ENCODE data around the gene RAPH1.

DNA sequence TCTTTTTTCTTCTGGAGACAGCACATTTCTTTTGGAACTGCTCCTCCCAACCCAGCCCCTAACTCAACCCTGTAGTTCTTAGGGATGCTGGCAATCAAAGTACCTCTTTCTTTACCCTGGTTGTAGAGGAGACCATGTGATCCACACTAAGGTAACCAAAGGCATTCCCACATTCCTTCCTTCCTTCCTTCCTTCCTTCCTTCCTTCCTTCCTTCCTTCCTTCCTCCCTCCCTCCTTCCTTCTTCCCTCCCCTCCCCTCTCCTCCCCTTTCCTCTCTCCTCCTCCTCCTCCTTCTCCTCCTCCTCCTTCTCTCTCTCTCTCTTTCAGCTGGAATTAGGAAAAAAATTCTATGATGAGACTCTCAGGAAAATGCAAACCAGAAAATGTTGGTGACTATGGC, 13.8 kb upstream of the RAPH1 start:
- TF ChIP-seq, protein P1, sequence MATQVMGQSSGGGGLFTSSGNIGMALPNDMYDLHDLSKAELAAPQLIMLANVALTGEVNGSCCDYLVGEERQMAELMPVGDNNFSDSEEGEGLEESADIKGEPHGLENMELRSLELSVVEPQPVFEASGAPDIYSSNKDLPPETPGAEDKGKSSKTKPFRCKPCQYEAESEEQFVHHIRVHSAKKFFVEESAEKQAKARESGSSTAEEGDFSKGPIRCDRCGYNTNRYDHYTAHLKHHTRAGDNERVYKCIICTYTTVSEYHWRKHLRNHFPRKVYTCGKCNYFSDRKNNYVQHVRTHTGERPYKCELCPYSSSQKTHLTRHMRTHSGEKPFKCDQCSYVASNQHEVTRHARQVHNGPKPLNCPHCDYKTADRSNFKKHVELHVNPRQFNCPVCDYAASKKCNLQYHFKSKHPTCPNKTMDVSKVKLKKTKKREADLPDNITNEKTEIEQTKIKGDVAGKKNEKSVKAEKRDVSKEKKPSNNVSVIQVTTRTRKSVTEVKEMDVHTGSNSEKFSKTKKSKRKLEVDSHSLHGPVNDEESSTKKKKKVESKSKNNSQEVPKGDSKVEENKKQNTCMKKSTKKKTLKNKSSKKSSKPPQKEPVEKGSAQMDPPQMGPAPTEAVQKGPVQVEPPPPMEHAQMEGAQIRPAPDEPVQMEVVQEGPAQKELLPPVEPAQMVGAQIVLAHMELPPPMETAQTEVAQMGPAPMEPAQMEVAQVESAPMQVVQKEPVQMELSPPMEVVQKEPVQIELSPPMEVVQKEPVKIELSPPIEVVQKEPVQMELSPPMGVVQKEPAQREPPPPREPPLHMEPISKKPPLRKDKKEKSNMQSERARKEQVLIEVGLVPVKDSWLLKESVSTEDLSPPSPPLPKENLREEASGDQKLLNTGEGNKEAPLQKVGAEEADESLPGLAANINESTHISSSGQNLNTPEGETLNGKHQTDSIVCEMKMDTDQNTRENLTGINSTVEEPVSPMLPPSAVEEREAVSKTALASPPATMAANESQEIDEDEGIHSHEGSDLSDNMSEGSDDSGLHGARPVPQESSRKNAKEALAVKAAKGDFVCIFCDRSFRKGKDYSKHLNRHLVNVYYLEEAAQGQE (IDR thresholded peaks at IDR 0.05; ENCODE audit: insufficient read depth in 1 of 2, low read depth in 2 of 2, low read length in 1 of 2) = no peak
- TF ChIP-seq CTCF (IDR thresholded peaks at IDR 0.05) (no peak), POLR2AphosphoS5 (IDR thresholded peaks at IDR 0.05; ENCODE audit: low read depth, low read length) (no peak), SIN3A (IDR thresholded peaks at IDR 0.05; ENCODE audit: borderline replicate concordance, insufficient read depth, low read depth, low read length) (no peak)

Data from Panc1 (cell line).